Measurements from ENCODE around the gene HIVEP1.

The HIVEP1 gene

GRCh38 chr6:12082368-12082767 lies 70.3 kb downstream of the HIVEP1 start:
- peaks cover 8% of the 10 kb centered on the region for H3K4me1 ChIP-seq
- no peak for TF ChIP-seq CTCF (IDR thresholded peaks at IDR 0.05; ENCODE audit: low read depth, low read length)
- no peaks in the 10 kb centered on the region for H3K9me3 ChIP-seq

GRCh38 chr6:12083302-12083701 lies 71.2 kb downstream of the HIVEP1 start:
- Histone ChIP-seq H3K4me1 (peaks cover 8% of the 10 kb centered on the region), H3K36me3 (no peaks in the 10 kb centered on the region), H3K27me3 (no peaks in the 10 kb centered on the region), H3K9me3 (no peaks in the 10 kb centered on the region), H3K4me3 (ENCODE audit: low read depth, low read length) (no peak overlapping the region)
- no peak for DNase-seq
- TF ChIP-seq CTCF (IDR thresholded peaks at IDR 0.05; ENCODE audit: low read depth, low read length), result no peak

More at GRCh38 chr6:12082368-12082767, 70.3 kb downstream of the HIVEP1 start:
- DNase-seq, result no peak
- no peak overlapping the region for H3K4me3 ChIP-seq (ENCODE audit: low read depth, low read length)
- no peaks in the 10 kb centered on the region for H3K36me3 ChIP-seq
- no peaks in the 10 kb centered on the region for H3K27me3 ChIP-seq

DNA sequence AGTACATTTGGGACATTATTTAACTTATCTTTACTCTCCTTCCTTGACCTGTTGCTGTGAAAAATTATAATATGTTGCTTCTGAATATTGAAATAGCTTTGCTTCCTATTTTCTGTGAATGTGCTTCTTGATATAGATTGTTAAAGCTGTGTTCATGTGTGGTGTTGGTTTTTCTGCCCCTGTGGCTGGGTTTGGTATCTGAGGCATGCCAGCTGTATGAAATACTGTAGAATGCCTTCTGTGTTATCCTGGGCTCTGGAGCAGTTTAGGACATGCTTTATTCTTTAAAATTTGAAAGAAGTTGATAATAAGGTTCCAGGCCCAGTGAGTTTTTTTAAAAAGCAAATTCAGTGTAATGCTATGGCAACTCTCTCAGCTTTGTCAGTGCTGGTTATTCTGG lies 71.7 kb downstream of the HIVEP1 start:
- DNase-seq, result no peak
- no peak for TF ChIP-seq CTCF (IDR thresholded peaks at IDR 0.05; ENCODE audit: low read depth, low read length)
- H3K4me1 ChIP-seq, result peaks cover 8% of the 10 kb centered on the region
- H3K36me3 ChIP-seq, result no peaks in the 10 kb centered on the region
- H3K9me3 ChIP-seq, result no peaks in the 10 kb centered on the region
- no peak overlapping the region for H3K4me3 ChIP-seq (ENCODE audit: low read depth, low read length)
- no peaks in the 10 kb centered on the region for H3K27me3 ChIP-seq

DNA sequence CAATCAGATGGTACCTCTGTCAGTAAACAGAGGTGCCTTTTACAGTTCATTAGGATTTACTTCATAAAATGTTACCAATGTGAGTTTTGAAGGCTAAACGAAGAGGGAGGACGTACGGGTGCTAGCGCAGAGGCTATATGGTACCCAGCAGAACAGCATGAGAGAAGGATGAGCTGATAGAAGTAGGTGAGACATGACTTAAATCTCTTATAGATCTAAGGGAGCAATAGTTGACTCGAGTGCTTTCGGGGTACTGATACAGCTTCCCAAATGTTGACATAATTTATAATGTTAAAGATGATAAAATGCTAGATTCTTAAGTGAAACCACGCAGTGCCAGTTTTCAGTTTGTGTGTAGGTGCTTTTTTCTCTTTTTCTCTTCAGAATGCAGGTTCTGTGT lies 72.6 kb downstream of the HIVEP1 start:
- no peak for TF ChIP-seq CTCF (IDR thresholded peaks at IDR 0.05; ENCODE audit: low read depth, low read length)
- Histone ChIP-seq H3K9me3 (no peaks in the 10 kb centered on the region), H3K27me3 (no peaks in the 10 kb centered on the region), H3K36me3 (no peaks in the 10 kb centered on the region), H3K4me3 (ENCODE audit: low read depth, low read length) (no peak overlapping the region), H3K4me1 (peaks cover 4% of the 10 kb centered on the region)
- no peak for DNase-seq

DNA sequence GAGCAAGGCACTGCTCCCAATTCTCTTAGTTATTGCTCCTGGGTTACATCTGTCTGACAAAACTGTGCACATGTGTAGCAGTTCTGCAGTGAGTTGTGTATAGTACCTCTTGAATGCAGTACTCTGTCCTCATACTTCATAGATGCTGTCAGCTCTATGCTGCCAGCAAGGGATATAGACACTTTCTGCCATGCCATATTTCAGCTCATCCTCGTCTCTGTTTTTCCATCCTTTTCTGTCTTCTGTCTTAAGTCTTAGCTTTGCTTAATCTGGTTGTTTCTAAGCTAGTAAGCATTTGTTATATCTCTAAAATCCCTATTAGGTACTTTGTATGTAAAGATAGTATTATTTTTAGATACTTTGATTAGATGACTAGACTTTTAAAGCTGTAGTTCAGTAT lies 76.4 kb downstream of the HIVEP1 start:
- Histone ChIP-seq H3K36me3 (no peaks in the 10 kb centered on the region), H3K4me3 (ENCODE audit: low read depth, low read length) (no peak overlapping the region), H3K27me3 (no peaks in the 10 kb centered on the region), H3K4me1 (peaks cover 3% of the 10 kb centered on the region; the same call in 1 of the 2 replicates), H3K9me3 (no peaks in the 10 kb centered on the region)
- DNase-seq, result no peak
- TF ChIP-seq CTCF (IDR thresholded peaks at IDR 0.05; ENCODE audit: low read depth, low read length), result no peak

- Histone ChIP-seq H3K4me3 (ENCODE audit: low read depth, low read length) (no peak overlapping the region), H3K4me1 (peaks cover 3% of the 10 kb centered on the region; the same call in 1 of the 2 replicates), H3K9me3 (no peaks in the 10 kb centered on the region), H3K27me3 (no peaks in the 10 kb centered on the region), H3K36me3 (no peaks in the 10 kb centered on the region)
- DNase-seq, result no peak
- TF ChIP-seq CTCF (IDR thresholded peaks at IDR 0.05; ENCODE audit: low read depth, low read length), result no peak
Observed at GRCh38 chr6:12090714-12091113, 78.6 kb downstream of the HIVEP1 start.

Data from BE2C (cell line).